Activated CD8-positive, alpha-beta memory T cell treated with anti-CD3 and anti-CD28 coated beads, Interleukin-2, amount 50 U/mL, for 24 hours (primary cell): Measurements from ENCODE around the gene JRKL.

Source experiments
- DNase-seq: peaks from one replicate; pipeline ENCODE4 v3.0.0-alpha.2; 2020; ENCODE audit errors: extremely low read depth

Gene JRKL

DNA sequence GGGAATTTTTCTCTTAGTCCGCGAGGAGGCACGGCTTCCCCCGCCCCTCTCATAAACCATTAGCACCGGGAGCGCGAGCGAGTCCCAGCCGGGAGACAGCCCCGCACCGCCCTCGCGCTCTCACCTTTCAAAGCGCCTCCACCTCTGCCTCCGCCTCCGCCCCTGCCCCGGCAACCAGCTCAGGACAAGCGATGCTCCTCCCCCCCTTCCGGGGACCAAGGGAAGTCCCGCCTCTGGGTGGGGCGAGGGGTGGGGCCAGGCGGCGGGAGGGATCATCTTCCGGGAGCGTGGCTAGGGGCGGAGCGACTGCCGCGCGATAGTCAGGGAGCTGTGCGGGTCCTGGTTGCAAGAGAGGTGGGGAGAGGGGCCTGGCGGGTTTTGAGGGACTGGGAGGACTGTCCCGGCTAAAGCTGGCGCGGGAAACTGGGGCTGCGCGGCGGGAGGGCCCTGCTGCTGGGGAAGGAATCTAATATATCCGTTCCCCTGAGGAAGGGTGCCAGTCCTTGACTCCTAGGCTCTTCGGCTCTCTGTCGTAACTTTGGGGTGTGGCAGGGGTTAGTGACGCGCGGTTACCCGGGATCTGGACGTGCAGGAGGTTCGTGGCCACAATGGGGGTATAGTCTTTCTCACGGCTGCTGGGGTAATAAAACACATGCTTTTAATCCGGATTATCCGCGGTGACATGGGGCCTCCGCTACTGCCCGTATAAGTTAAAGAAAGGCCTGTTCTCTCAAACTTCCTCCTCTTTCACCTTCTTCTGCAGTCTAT is at the start of gene JRKL, which contains the start of gene CCDC82:
TSS of gene JRKL (plus strand) at position 294 of the 768 bp plus-strand sequence. CDS start 637 bp downstream, outside the sequence.
TSS of gene CCDC82 (minus strand) at position 193 of the 768 bp plus-strand sequence. CDS start 5,165 bp downstream, outside the sequence.
- peak; percentile 95 for DNase-seq

DNA sequence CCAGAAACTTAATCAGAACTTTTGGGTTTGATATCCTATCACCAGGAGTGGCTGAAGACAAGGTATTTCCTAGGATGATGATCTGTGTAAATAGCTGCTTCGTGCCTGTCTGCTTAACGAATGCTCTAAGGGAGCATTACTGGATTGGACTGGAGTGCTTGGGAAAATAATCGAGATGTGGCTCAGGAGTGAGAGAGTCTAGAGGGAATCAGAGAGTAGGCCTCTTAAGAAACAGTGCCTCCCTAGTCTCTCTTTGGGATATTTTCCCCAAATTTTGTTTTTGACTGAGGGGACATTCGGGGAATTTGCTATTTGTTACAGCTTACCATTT is 49.3 kb upstream of the JRKL start:
- no peak for DNase-seq

DNA sequence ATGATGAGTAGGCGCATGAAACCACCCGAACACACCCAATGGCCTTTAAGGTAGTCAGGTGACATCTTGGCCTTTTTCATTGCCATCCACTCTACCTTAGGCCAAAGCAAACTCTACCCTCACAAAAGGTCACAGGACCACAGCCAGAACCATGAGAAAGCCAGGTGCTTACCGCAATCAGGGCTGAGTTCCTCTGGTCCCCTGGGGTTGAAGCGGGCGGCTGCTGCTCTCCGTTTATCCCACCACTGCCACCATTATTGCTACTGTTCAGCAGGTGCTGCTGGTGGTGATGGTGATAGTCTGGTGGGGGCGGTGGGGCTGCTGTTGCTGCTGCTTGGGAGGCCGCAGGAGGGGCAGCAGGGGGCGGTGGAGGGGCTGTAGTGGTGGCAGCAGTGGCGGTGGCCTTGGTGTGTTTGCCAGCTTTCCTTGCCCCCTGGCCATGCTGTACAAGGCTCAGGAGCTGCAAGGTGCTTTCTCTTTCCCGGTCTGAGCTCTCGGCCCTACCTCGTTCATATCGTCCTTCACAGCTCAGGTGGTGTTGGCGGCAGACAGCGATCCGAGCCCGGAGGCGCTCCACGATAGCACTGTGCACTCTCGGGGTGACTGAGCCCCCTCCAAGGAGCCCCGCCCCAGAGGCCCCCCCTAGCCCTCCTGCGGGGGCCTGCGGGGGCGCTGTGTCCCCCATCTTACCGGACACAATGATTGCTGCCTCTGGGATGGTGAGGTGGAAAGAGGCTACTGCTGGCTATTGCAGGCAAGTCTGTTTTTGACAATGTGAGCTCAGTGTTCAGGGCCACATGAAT is 48.4 kb upstream of the JRKL start:
- DNase-seq, result no peak

DNA sequence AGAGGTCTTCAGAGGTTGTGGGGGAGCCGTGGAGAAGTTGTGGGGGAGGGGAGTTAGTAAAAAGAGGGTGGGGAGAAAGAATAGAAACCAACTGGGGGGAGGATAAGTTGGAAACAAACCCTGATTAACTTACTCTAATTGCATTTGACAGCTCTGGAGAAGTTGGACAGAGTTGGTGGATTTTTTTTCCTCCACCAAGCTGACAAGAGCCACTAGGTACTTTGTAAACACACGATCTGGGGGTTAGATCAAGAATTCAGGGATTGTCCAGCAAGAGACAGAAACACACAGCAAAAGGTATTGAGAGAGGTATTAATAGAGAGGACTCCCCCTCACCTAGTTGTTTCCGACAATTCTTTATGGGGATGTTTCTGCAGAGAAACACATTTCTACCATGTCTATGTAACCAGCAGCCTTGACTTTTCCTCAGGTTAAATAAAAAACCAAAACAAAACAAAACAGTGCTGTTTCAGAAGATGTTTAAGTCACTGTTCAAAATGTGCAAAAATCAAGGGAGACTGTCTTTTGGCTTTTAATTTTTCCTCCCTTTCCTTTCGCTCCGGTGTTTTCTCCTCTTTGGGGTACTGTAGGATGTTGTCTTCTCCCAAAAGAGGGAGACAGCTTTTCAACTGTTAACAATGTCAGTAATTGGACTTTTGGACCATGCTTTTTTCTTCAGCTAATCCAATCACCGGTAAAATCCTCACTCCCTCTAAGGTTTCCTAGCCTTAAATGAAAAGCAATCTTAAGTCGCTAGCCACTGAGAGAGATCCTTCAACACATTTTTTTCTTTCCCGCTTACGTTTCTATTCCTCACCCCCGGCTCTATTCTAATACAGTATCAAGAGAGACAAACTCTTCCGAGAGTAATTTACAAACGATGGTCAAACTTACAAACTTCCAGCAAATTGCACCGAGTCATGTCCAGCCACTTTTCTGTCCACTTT is 47.5 kb upstream of the JRKL start:
- no peak for DNase-seq

DNA sequence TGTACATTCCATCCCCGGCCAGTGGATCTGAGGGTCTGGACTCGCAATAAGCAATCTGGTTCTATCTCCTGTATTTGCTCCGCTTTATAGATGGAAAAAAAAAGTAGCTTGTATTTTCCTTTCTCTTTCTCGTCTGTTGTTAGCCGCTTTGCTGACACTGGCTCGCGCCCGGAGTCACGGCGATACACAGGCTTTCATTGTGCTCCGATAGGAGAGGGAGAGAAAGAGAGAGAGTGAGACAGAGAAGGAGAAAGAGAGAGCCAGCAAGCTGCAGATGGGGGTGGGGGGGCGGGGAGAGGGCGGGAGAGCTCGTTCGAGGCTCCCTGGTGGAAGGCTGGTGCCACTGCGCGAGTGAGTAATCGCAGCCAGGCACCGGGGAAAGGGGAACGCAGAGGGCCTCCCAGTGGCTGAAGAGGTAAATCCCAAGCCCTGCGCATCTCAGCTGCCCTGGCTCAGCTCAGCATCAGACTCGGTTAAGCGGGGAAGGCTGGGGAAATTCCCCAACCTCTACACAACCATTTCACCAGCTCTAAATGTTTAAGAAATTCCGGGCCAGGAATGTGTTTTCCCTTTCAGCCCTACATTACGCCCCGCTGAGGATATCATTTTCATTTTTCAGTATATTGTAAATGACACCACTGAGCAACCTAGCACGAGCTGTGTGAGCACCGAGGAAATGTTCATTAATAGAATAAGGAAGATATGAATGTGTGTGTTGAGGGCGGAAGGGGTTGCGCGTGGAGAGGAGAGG is 46.7 kb upstream of the JRKL start, which contains the start of gene MAML2:
TSS of gene MAML2 (minus strand) at position 235 of the 751 bp plus-strand sequence. CDS start 1,300 bp downstream, outside the sequence.
- DNase-seq, result peak; percentile 68

DNA sequence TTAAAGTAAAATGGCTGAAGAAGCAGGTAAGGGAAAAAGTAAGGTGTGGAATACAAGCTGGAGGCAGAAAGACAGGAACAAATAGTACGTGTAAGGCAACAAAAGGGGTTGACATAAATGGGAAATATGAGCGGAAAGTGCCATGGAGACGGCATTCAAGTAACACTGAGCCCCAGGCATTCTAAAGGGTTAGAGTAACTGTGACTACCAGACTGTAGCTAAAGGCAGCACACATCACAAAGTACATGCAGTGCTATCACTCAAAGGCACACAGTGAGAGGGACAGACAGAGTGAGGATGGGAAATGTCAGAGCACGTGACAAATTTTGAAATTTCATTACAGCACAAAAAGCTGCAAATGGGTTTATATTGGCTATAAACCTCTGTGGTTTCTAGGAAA is 33.0 kb upstream of the JRKL start:
- DNase-seq, result no peak

DNA sequence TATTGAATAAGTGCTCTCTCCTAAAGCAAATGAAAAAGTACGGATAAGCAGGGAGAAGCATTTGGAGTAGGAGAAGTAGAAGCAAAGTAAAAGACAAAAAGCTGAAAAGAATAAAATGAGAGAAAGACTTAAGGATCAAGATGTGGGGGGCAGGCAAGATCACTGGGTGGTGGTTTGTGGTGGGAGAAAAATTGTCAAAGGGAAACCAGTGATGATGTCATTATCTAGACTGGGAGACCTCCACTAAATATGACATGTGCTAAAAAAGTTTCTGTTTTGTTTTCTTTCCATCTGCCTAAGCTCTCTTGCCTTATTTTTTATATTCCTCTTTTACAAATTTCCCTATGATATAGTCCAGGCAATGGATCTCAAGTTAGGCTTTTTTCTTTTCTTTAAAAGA is 32.0 kb upstream of the JRKL start:
- DNase-seq, result no peak

DNA sequence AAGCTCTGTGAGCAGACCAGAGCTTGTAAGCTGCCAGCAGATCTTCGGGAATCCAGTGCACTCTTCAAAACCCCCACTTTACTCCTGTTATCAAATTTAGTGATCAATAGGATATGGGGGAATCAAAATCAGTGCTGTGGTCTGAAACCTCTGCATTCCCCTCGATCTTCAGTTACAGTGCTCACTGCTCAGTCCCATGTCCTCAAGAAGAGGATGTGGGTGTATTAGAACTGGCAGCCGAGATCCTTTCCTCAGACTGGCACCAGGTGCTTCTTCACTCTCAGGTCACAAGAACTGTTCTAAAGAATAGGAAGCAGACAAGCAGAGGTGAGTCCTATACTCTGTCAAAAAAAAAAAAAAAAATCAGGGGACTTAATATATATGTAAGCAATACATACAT is 31.5 kb upstream of the JRKL start:
- no peak for DNase-seq

DNA sequence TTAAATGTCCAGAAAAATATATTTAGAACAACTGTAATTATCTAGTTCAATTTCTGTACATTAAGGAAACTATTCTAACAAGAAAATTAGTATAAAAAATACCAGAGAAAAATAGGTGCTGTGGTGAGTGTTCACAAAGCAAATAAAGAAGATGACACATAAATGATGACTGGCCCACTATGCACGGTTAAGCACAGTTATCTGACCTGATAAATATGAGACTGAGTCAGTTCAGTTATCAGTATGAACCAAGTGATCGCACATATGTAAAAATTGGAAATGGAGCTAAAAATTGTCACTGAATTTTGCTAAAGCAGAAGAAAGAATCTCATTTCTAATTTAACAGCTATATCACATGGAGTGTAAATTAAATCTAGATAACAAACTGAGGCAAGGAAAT is 28.0 kb upstream of the JRKL start:
- no peak for DNase-seq

DNA sequence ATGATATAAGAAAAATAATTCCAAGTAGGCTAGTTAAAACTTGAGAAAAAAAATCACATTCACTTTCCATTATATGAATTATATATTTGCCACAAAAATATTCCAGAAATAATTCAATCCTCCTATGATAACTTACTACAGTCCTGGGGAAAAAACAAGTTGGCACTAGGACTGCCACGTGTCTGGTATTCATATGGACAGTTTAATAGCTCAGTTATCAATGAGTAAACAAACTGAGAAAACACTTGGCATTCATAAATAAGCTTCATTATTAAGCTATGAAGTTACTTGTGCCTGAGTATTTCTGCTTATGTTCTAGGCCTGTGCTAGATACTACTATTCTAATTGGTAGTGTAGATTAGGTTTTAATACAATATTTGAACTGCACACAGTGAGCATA is 24.3 kb upstream of the JRKL start:
- no peak for DNase-seq

DNA sequence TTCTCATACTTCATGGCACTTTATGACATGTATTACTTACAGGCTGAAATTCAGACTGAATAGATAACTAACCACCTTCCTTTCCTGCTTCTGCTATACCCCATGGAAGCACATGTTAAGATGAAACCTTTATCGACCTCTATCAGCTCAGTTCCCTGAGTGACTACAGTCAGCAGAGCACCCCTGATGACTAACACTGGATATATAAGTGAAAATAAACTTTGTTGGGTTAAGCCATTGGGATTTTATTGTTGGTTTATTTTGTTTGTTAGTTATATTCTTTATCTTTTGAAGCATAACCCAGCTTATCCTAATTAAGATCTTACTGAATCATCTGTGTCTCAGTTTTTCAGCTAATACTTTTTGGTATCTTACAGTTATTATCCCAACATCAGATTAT is 23.8 kb upstream of the JRKL start:
- no peak for DNase-seq

DNA sequence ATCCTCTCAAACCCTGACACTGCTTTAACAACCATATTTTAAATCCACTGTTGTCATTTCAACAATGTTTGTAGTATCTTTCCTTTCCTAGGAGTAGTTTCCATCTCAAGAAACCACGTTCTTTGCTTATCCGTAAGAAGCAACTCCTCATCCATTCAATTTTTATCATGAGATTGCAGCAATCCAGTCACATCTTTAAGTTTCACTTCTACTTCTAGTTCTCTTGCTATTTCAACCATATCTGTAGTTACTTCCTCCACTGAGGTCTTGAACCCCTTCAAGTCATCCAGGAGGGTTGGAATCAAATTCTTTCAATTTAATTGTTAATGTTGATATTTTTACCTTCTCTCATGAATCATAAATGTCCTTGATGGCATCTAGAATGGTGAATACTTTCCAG is 22.5 kb upstream of the JRKL start:
- DNase-seq, result no peak

DNA sequence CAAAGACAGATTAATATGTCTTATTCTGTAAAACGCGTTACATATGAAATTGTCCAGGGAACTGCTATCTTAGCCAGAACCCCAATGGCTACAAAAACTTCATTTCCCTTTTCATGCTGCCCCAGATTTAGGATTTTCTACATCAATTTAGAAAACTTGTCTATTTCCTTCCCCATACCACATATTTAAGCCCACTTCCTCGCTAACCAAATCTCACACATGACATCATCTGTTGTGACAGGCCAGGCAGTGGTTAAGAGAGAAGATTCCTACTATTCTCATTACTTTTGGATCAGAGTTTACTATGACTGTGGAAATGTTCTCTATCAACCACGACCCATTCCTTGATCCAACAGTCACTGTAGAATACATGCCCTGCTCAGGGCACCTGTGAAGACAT is 16.0 kb upstream of the JRKL start:
- DNase-seq, result no peak

DNA sequence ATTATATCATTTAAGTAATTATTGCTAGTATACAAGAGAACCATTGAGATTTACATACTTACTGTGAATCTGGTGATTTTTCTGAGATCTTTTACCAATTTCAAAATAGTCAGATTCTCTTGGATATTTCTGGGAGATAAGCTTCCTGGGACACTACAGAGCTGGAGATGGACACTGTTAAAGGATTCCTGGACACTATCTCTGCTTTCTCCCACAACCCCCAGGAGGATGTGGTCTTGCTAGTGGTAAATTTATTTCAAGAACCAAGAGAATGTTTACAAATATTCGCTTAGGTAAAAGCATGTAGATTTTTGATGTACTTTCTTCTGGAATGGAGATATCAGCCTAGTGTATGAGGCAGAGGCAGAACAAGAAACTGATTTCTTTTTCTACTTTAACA is 13.0 kb upstream of the JRKL start:
- DNase-seq, result no peak

DNA sequence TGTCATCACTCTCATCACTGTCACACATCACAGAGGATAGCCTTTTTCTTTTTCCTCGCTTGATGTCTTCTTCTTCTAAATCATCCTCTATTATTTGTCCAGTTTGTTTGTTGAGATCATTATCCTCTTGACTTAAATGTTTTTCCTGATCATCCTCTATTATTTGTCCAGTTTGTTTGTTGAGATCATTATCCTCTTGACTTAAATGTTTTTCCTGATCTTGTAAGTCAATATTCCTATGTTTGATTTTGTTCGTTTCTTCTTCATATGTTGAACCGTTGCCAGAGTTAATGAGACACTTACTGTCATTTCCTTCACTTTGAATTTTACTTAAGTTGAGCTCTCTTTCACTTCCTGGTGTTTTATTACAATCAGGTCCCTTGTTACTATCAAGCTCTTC is 5.7 kb upstream of the JRKL start:
- DNase-seq, result no peak

DNA sequence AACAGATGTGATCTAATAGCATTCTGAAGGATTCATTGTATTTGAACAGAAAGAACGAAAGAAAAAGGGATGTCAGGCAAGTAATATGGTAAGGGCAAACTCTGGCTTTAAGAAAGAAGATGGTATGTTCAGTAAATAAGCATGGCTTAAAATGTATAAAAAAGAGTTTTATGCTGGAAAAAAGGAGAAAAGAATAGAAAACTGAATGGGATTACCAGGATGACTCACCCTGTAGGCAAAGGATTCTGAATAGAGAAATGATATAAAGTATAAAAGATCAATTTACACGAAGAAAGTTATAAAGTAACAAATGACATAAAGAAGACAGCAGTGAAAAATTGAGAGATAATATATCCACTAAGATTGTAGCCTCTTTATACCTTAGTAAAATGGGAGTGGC is 4.6 kb upstream of the JRKL start:
- DNase-seq, result no peak

DNA sequence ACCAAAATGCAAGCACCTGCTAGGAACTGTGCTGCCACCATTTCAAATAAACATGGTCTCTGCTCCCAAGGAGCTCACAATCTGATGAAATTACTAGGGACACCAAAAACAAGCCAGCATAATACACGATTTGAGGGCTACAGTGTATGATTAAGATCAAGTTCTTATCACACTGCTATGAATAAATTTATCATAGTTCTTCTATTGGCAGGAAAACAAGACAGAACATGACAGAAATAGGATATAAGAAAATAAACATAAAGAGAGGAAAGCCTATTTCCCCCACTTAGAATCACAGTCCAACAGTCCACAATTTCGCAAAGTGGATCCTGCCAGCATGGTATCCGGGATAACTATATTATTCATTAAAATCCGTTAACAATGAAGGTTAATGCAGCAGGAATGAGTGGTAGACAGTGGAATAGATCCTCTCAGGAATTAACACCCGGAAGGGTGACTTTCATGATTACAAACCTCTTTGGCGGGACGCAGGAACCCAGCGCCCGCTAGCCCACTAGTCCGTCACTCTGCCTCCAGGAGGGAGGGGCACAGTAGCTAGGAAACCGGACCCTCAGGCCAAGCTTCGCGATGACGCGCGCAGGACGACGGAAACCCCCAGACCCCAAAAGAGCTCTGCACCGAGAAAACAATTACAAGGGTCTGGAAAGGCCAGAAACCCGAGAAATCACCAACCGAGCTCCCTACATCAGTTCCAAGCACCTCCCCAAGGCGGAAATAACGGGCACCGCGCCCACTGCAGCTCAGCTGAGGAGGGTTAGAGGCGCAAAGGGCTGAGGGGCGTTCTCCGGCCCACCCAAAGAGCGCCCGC is 708 bp upstream of the JRKL start:
- no peak for DNase-seq

DNA sequence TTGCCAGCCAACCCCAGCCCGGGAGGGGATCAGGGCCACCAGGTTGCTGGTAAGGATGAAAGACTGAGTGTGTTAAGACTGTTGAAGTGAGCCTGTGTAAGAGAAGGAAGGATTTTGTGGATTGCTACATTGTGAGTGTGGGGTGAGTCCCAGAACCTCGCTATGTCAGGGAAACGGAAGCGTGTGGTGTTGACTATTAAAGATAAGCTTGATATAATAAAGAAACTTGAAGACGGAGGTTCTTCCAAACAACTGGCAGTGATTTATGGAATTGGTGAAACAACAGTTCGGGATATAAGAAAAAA is 627 bp downstream of the JRKL start:
- DNase-seq, result no peak

DNA sequence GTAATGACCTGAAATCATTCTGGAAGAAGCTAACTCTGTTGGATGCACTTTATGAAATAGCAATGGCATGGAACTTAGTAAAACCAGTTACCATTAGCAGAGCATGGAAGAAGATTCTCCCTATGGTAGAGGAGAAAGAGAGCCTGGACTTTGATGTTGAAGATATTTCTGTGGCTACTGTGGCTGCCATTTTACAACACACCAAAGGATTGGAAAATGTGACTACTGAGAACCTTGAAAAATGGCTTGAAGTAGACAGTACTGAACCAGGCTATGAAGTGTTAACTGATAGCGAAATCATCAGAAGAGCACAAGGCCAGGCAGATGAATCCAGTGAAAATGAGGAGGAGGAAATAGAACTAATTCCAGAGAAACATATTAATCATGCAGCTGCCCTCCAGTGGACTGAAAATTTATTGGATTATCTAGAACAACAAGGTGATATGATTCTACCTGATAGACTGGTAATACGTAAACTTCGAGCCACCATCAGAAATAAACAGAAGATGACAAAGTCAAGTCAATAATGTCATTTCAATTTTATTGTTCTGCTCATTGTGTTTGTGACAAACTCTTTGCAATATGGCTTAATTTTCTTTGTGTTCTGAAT is 2.0 kb downstream of the JRKL start:
- DNase-seq, result no peak

DNA sequence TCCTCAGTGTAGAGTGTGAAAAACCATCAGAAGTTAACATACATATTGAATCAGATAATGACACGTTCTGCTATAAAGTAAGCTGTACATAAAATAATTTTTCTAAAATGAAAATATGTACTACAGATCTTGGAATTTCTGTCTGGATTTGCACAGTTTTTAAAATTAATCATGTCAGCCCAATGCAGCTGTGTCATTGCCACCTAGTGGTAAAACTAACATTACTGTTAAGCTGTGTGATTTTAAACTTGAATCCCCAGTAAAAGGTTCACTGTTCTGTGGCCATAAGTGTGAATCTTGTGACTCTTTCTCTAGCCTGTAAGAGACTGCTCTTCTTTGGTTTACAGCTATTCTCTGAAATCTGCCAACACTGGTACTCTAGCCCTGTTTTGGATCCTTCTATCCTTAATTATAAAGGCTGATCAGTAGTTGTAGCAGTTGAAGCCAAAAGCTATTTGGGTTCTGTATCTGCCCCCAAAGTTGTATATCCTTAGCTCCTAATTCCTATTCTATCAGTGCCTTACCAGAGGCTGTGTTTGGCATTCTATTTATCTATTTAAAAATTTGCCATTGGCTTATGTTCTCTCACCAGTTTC is 4.0 kb downstream of the JRKL start:
- DNase-seq, result no peak
